Stimulated activated CD4-positive, alpha-beta T cell treated with anti-CD3 and anti-CD28 coated beads, Interleukin-2, amount 100 ng/mL, for 24 hours (primary cell): Measurements from ENCODE around the gene CEP20.

ENCODE experiments used
- DNase-seq, 2 donors: peaks; one replicate each; pipeline ENCODE4 v3.0.0-alpha.2; 2020

The CEP20 gene

GRCh38 chr16:15897121-15897780, 8.8 kb upstream of the CEP20 start:
- no peak for DNase-seq

- no peak for DNase-seq
Observed at GRCh38 chr16:15894571-15895374, 6.4 kb upstream of the CEP20 start.

DNA sequence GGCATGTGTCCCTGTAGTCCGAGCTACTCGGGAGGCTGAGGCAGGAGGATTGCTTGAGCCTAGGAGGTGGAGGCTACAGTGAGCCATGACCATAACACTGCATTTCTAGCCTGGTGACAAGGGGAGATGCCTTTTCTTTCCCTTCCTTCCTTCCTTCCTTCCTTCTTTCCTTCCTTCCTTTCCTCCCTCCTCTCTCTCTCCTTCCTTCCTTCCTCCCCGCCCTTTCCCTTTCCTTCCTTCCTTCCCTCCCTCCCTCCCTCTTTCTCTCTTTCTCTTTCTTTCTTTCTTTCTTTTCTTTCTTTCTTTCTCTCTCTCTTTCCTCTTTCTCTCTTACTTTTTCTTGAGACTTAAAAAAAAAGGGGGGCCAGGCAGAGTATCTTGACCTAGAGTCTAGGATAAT, 3.1 kb upstream of the CEP20 start:
- DNase-seq, result no peak

- no peak for DNase-seq
Observed at GRCh38 chr16:15887283-15887682, 1.1 kb downstream of the CEP20 start.

GRCh38 chr16:15886078-15886477, 2.3 kb downstream of the CEP20 start:
- no peak for DNase-seq

- no peak for DNase-seq
Observed at GRCh38 chr16:15885560-15886001, 2.8 kb downstream of the CEP20 start.

DNA sequence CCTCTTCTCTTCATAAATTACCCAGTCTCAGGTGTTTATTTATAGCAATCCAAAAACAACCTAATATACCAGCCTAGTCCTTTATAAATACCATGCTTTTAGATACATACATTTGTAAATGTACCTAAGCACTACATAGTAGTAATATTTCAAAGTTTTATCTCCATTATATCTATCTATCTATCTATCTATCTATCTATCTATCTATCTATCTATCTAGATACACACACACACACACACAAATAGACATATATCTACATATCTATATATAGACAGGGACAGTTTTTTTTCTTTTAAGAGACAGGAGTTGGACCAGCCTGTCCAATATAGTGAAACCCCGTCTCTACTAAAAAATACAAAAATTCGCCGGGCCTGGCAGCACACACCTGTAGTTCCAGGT, 5.8 kb downstream of the CEP20 start:
- no peak for DNase-seq

- no peak for DNase-seq
Observed at GRCh38 chr16:15881794-15882379, 6.5 kb downstream of the CEP20 start.

DNA sequence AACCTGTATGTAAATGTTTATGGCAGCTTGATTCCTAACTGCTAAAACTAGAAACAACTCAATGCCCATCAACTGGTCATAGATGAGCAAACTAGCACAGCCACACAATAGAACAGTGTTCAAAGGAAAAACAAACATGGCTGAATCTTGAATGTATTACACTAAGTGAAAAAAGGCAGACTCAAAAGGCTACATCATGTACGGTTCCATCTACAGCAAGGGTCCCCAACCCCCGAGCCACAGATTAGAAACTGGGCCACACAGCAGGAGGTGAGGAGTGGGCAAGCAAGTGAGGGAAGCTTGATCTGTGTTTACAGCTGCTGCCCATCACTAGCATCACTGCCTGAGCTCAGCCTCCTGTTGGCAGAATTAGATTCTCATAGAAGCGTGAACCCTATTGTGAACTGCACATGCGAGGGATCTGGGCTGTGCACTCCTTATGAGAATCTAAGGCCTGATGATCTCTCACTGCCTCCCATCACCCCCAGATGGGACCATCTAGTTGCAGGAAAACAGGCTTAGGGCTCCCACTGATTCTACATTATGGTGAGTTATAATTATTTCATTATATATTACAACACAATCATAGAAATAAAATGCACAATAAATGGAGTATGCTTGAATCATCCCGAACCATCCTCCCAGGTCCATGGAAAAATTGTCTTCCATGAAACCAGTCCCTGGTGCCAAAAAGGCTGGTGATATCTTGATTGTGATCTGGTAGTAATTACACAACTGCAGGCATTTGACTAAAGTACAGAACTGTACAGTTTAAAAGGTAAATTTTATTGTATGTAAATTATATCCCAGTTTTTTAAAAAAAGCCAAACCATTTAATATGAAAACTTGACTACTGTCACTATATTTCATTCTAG, 7.7 kb downstream of the CEP20 start:
- no peak for DNase-seq

- DNase-seq, result no peak
Observed at GRCh38 chr16:15879255-15879811, 9.1 kb downstream of the CEP20 start.

DNA sequence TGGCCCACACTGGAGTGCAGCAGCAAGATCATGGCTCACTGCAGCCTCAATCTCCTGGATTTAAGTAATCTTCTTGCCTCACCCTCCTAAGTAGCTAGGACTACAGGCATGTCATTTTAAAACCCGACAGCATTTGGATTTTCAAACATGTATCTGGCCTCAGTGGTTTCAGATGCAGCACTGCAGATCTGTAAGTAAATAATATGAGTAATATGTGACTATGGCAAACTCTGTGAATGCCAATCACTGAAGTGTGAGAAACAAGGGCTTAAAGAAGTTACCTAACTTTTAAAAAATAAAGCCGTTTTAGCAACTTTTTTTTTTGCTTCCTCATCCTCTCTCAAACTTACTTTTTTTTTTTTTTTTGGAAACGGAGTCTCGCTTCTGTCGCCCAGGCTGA, 11.9 kb downstream of the CEP20 start:
- no peak for DNase-seq

- no peak for DNase-seq
Observed at GRCh38 chr16:15874745-15875314, 13.6 kb downstream of the CEP20 start.

DNA sequence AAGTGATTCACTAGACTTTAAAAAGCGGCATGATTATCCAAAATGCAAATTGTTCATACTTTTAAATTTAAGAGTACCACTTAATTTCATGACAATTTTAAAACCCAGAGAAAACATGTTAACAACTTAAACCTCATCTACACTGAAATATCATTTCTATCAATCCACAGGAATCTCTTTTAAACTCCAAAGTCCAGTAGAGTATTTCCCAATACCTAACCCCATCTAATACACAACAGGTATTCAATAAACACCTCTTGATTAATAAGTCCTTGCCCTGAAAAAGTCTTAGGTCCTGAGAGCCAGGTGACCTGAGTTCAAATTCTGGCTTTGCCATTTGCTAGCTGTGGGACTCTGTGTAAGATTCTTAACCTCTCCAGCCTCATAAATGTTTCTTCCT, 14.7 kb downstream of the CEP20 start:
- no peak for DNase-seq

- no peak for DNase-seq
Observed at GRCh38 chr16:15873301-15873700, 15.1 kb downstream of the CEP20 start.

- DNase-seq, result no peak
Observed at GRCh38 chr16:15870011-15870410, 18.4 kb downstream of the CEP20 start.

DNA sequence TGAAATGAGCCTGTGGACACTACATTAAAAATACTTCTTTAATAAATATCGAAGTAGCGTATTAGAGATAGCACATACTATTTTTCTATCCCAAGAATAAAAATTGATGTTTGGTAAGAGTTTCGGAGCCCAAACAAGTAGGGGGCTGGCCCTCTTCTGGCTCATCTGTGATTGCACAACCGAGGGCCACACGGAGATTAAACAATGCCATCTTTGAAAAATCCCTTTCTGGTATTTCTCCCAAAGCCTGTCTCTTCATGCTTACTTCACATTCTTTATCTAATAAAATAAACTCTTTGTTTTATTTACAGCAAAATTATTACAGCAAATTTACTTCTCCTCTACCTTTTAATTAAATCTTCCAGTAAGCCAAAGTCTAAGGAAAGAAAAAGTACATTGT, 22.0 kb downstream of the CEP20 start:
- no peak for DNase-seq

GRCh38 chr16:15865742-15866141, 22.7 kb downstream of the CEP20 start:
- DNase-seq, result no peak

DNA sequence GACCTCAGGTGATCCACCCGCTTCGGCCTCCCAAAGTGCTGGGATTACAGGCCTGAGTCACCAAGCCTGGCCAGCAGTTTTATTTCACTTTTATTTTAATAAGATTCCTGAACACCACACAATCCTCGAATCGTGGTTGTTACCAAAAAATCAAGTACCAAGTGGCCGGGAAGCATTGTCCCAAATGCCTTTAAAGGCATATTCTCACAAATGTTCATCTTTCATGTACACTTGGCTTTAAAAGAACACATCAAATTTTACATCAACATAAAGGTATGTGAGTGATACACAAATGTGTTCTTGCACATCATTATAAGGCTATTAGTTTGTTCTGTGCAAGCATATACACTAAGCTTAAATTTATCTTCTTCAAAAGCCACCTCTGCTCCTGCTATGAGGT, 23.5 kb downstream of the CEP20 start:
- DNase-seq, result no peak

DNA sequence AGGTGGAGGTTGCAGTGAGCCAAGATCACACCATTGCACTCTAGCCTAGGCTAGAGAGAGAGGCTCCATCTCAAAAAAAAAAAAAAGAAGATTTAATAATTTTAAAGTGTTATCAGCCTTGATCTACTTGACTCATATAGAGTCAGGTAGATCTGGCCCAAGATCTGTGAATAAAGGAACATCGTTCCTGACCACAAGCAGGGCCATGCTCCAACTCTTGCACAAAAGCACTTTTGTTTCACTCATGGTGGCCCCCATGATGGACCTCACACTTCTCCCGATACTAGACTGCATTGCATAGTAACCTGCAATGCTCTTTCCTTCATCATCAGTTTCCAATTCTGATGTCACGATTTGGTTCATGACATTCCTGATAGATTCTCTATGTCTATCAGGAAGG, 26.4 kb downstream of the CEP20 start:
- no peak for DNase-seq

DNA sequence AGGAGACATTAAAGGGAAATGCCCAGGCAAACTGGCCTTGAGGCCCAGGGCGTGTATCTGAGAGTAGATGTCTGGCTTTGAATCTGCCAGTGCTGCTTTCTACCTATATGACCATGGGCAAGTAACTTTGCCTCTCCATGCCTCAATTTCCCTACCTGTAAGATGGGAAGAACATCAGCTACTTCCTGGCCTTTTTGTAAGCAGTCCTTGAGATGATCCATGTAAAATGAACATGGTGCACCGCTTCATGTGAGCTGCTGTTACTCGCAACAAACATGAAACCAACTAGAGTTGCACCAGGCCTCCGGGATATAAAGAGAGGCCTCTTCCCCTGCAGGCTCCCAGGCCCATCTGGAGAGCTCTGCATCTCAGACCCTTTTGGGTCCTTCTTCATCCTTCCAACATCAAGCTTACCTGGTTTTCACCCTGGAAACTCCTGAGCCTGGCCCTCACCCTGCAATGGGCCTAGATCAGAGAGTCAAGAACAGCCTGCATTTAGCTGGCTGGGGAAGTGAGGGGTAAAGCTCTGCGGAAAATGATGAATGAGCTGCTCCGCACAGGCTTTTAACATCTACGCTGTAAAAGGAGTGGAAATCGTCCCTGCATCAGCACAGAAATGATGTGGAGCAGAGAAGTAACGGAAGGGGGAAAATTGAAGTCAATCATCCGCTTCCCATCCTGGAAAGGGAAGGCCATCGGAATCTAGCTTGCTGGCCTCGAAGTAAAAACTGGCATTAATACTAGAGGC, 29.3 kb downstream of the CEP20 start:
- DNase-seq, result no peak

GRCh38 chr16:15857724-15858560, 30.5 kb downstream of the CEP20 start:
- no peak for DNase-seq
